Amygdala (tissue), 56 donors: Measurements from ENCODE around the gene GKN1.

Source experiments
- DNase-seq, 56 donors: peaks; one replicate each; lab custom pipeline; 2025; lab: John Stamatoyannopoulos, UW

The GKN1 gene

GRCh38 chr2:69001879-69002278 lies 27.4 kb downstream of the GKN1 start:
- DNase-seq = no peak

DNA sequence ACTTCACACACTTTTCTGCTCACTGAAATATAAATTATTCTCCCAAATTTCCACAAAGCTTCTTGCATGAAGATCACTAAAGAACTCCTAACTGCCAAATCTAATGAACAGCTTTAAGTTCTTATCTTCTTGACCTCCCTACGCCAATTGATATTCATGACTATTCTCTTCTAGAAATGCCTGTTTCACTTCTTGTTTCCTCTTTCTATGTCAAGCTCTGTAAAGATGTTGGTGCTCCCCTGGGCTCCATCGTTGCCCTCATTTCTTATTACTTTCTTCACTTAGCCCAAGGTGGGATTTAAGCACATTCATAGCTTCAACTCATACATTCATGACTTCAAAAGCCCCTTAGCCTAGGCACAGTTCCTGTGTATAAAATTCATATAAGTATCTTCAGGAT lies 29.3 kb downstream of the GKN1 start:
- DNase-seq = no peak

GRCh38 chr2:69007169-69007568 lies 32.7 kb downstream of the GKN1 start:
- DNase-seq = no peak

DNA sequence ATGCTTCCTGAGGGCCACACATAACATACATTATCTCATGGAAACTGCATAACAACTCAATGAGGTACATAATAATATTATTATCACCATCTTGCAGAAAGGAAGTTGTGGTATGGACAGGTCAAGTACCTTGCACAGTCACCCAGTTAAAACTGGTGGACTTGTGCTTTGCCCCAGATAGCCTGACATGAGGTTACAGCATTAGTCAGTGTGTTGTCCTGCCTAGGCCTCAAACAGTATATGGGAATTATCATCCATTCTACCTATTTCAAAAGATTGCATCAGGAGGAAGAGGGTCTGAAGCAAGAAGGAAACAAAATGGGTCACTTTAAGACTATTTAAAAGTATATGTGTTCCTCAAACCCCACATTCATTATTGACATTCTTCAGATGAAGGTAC lies 33.2 kb downstream of the GKN1 start:
- DNase-seq = no peak

GRCh38 chr2:69010437-69011194 lies 36.2 kb downstream of the GKN1 start:
- DNase-seq = no peak

GRCh38 chr2:69011611-69012157 lies 37.2 kb downstream of the GKN1 start:
- DNase-seq = no peak

GRCh38 chr2:69012310-69013141 lies 38.1 kb downstream of the GKN1 start:
- DNase-seq = peak in 46 of 56 donors; percentile 6 to 72 (median 50)

DNA sequence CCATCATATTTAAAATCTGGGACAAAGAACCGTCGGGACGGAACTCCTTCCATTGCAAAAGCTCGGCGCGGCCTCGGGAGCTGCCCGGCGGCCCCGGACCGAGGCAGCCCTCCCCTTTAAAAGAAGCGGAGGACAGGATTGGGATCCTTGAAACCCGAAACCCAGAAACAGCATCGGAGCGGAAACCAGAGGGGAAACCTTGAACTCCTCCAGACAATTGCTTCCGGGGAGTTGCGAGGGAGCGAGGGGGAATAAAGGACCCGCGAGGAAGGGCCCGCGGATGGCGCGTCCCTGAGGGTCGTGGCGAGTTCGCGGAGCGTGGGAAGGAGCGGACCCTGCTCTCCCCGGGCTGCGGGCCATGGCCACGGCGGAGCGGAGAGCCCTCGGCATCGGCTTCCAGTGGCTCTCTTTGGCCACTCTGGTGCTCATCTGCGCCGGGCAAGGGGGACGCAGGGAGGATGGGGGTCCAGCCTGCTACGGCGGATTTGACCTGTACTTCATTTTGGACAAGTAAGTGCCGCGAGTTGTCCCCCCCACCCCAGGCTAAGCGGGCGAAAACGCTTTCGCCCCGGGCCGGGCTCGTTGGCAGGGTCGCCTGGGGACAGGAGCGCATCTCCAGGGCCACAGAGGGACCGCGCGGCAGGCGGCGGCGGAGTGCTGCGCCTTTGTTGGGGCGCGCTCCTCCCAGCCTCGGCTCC lies 38.9 kb downstream of the GKN1 start, which contains the start of gene ANTXR1:
Gene ANTXR1, plus strand, starts transcription at position 38 of the 698 bp plus-strand sequence. Its CDS starts 321 bp downstream, at position 359.
- DNase-seq = peak in 33 of 56 donors; percentile 16 to 73 (median 51)

DNA sequence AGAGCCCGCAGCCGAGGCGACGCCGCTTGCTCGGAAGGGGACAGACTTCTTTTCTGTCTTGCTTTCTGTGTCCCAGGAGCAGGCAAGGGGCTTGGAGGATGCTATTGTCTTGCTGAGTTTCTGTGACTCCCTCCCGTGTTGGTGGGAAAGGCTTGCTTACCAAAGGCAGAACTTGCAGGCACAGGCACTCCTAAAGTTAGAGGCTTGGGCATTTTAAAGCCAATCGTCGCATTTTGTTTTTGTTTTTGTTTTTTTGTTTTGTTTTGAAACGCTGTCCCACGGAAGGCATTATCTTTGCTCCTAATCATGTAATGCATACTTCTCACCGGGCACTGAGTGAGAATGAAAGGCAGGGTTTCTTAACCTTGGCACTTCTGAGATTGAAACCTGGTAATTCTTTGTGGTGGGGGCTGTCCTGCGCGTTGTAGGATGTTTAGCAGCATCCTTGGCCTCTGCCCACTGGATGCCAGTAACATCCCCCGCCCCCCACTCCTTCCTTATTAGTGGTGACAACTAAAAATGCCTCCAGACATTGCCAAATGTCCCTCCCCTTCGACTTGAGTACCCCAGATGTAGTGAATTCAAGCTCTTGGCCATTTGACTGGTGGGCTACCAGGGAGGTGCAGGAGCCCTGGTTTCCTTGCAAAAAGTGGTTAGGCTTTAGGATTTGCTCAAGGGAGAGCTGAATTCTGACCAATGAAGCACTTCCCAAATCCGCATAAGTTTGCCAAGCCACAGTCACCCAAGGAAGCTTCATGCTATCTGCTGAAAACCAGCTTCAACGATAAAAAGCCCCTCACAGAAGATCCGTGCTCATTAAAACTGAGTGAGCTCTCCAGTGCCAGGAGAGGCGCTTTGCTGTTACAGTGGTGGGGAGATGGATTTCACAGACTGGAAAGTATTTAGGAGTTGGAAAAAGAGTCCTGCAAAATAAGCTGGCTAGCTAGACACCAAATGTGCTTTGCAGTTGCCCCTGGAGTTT lies 39.7 kb downstream of the GKN1 start:
- peak in 1 of 56 donors; percentile 5 for DNase-seq

- no peak for DNase-seq
Measured at GRCh38 chr2:69017080-69017479, 42.6 kb downstream of the GKN1 start.

DNA sequence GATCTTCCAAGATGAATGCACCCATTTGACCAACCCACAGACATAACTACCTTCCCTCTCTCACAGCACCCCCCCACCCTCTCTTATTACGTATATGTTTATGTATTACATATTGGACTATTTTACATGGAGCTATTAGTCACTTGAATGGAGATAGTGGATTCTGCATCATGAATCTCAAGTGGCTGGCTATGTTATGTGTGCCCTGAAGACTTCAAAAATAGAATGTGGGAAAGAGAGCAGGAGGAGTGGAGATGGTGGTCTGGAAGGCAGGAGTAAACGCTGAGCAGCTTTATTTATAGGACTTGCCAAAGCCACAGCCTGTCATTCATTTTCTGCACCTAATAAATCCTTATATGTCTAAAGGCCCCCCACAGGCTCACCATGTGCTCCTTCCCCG lies 43.4 kb downstream of the GKN1 start:
- no peak for DNase-seq

DNA sequence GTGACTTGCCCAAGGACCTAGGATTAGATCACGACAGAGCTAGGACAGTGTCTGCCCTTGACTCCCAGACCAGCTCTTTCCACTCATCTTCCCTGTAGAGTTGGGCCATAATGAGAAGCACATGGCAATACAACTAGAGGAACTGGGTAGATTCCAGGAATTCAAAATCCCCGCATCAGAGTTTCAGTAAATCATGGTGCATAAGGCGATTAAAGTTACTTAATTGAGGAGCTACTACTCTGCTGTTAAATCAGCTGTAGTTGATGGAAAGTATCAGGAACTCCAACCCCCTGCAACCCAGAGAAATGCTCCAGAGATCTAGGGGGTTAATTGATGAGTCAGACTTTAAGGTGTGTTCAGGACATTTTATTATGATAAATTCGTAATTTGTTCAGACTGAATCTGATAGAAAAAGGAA lies 44.3 kb downstream of the GKN1 start:
- DNase-seq = no peak

DNA sequence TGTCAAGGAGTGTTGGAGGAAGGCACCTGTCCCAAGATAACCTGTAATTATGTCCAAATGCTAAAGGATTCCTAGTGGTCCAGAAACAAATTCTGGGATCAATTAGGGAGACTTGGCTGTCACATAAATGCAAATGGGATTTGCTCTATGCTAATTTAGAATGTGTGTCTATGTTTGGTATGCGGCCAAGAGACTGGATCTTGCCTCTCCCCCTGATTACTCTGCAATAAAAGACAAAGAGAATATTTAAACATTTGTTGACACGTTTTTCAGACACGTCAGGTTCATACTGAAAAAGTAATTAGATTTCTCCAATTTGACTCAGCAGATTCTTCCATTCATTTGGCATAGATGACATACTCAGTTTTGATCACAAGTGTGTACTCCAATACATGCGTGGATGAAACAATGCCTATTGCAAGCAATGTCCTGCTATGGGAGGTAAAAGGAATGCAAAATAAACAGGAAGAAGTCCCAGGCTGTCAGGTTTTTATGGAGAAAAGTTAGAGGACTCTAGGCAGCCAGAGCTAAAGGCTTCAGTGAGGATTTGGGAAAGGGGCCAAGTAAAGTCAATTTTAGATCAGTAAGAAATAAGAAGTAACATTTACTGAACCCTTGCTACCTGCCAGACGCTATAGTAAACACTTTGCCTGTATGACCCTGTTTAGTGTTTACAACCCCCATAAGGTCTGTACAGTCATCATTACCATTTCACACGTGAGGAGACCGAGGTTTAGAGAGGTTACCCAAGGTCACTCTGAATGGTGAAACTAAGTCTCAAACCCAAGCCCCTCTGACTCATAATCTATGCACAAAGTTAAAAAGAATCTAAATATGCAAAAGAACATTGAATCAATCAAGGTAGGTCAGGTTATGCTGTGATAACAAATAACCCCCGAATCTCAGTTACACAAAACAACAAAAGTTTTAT lies 46.3 kb downstream of the GKN1 start:
- no peak for DNase-seq

GRCh38 chr2:69021727-69022126 lies 47.3 kb downstream of the GKN1 start:
- DNase-seq = no peak

- no peak for DNase-seq
Measured at GRCh38 chr2:69022548-69022947, 48.1 kb downstream of the GKN1 start.

DNA sequence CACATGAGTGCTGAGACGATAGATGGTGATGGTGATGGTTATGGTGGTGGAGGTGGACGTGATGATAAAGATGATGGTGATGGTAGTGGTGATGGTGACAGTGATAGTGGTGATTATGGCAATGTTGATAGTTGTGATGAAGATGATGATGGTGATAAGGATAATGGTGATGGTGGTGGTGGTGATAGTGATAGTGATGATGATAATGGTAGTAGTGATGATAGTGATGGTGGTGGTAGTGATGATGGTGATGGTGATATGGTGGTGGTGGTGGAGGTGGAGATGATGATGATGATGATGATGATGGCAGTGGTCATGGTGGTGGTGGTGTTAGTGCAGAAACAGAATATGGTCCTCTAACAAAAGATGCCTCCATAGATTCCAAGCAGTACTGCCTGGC lies 48.8 kb downstream of the GKN1 start:
- DNase-seq = no peak

GRCh38 chr2:69026026-69026425 lies 51.6 kb downstream of the GKN1 start:
- peak in 2 of 56 donors; percentile 5 to 33 for DNase-seq

DNA sequence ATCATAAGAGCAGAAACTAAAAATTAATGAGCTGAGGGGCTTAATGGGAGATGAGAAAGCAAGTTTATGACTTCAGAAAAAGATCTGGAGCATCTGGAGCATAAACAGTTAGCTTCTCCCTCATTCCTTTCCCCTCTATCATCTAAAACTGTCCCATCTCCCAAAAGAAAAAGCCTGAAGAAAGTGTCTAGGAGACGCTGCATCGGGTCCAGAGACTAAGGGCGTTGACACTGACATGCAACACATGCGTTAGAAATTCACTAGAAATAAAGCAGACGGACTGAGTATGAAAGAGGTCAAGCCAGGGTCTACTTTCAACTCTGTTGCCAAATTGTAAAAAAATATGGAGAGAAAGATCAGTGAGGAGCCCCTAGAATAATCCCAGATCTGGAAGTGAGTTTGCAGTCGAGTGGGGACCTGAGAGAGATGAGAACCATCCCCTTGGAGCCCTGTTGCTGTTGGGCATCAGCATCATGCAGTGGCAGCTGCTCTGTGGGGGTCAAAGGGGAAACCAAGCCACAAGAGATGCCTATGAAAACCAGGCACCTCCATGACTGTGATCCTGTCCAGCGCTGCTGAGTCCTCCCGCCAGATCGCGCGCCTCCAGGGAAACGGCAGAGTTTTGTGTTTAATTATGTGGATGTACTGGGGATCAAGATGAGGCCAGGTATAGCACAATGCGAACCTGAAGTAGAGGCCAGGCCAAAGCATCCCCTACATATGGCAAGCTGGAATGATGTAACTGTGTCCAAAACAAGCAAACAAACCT lies 52.4 kb downstream of the GKN1 start:
- DNase-seq = no peak
